SK-N-SH (cell line): ENCODE results near the gene RCAN1. TPM values are rescaled to one million over a fixed set of nuclear protein-coding genes. Genes with fewer than 3 reads are reported as not detected.

Experiments
- CTCF ChIA-PET: fragments of 300-600, 350-600 bp; formaldehyde crosslinking; extraction: SDS; loops from one replicate; lab custom pipeline; 2021; lab: Yijun Ruan, JAX
- POLR2A ChIA-PET: fragments of 350-600 bp; sonication (Branson Sonifier 250); formaldehyde crosslinking; extraction: SDS; loops from one replicate; lab custom pipeline; 2020; ENCODE audit warnings: antibody characterized with exemption, inconsistent platforms; lab: Yijun Ruan, JAX
- DNase-seq: peaks from one replicate; pipeline ENCODE4 v3.0.0; 2012
- H2AFZ ChIP-seq: fragments of 200-600 bp; sonication (generic); 2 replicates; pipeline ENCODE4 v1.8.1; 2016; ENCODE audit warnings: antibody characterized with exemption, mild to moderate bottlenecking, low read depth
- H3F3A ChIP-seq: fragments of 200-600 bp; sonication (generic); replicated peaks from 2 replicates; pipeline ENCODE3; 2016; ENCODE audit warnings: antibody characterized with exemption, mild to moderate bottlenecking; ENCODE audit not compliant: insufficient read depth
- H3K27ac ChIP-seq, 2 experiments: fragments of 200-500 bp in 1 of 2; fragments of 200-600 bp in 1 of 2; sonication (Bioruptor generic) in 1 of 2; sonication (generic), shearing (Covaris generic) in 1 of 2; 2 replicates each; pipeline versions ENCODE4 v1.5.1 to v1.6.1; 2014 to 2016; ENCODE audit warnings: low read depth in 2 of 2, inconsistent platforms in 1 of 2, low read length in 1 of 2, mild to moderate bottlenecking in 1 of 2, mixed read lengths in 1 of 2
- H3K27me3 ChIP-seq: fragments of 200-600 bp; sonication (generic), shearing (Covaris generic); 2 replicates; pipeline ENCODE4 v1.6.1; 2016; ENCODE audit warnings: mixed run types; ENCODE audit not compliant: insufficient read depth
- H3K36me3 ChIP-seq, 2 experiments: fragments of 200-500 bp in 1 of 2; fragments of 200-600 bp in 1 of 2; sonication (Bioruptor generic) in 1 of 2; sonication (generic) in 1 of 2; replicated peaks in 1 of 2; 2 replicates each; pipeline versions ENCODE3 to v1.5.1; 2014 to 2016; ENCODE audit warnings: low read length in 1 of 2, mild to moderate bottlenecking in 1 of 2; ENCODE audit not compliant: insufficient read depth in 2 of 2, control insufficient read depth in 1 of 2
- H3K4me1 ChIP-seq, 2 experiments: fragments of 200-500 bp in 1 of 2; fragments of 200-600 bp in 1 of 2; sonication (Bioruptor generic) in 1 of 2; sonication (generic), shearing (Covaris generic) in 1 of 2; 2 replicates each; pipeline versions ENCODE4 v1.5.1 to v1.6.1; 2014 to 2016; ENCODE audit warnings: low read depth in 1 of 2, low read length in 1 of 2, mixed run types in 1 of 2; ENCODE audit not compliant: insufficient read depth in 2 of 2, control insufficient read depth in 1 of 2
- H3K4me2 ChIP-seq: fragments of 200-600 bp; sonication (generic), shearing (Covaris generic); 2 replicates; pipeline ENCODE4 v1.6.1; 2017; ENCODE audit warnings: mixed run types
- H3K4me3 ChIP-seq, 2 experiments: fragments of 200-500 bp in 1 of 2; fragments of 200-600 bp in 1 of 2; sonication (Bioruptor generic) in 1 of 2; sonication (generic), shearing (Covaris generic) in 1 of 2; 2 replicates each; pipeline versions ENCODE4 v1.5.1 to v1.8.1; 2014 to 2016; ENCODE audit warnings: low read depth in 2 of 2, inconsistent platforms in 1 of 2, low read length in 1 of 2, mild to moderate bottlenecking in 1 of 2, mixed read lengths in 1 of 2, moderate library complexity in 1 of 2
- H3K79me2 ChIP-seq: fragments of 200-600 bp; sonication (generic); 2 replicates; pipeline ENCODE4 v1.8.1; 2017; ENCODE audit warnings: mild to moderate bottlenecking; ENCODE audit not compliant: insufficient read depth
- H3K9ac ChIP-seq: fragments of 200-600 bp; sonication (generic); 2 replicates; pipeline ENCODE4 v1.6.1; 2017; ENCODE audit warnings: mixed run types
- H3K9me2 ChIP-seq: fragments of 200-600 bp; sonication (generic); 2 replicates; pipeline ENCODE4 v1.6.1; 2017; ENCODE audit warnings: mixed run types
- H3K9me3 ChIP-seq: fragments of 200-600 bp; sonication (generic); 2 replicates; pipeline ENCODE4 v1.6.1; 2017; ENCODE audit warnings: mixed run types, mild to moderate bottlenecking, moderate library complexity
- H4K20me1 ChIP-seq: fragments of 200-600 bp; sonication (generic); 2 replicates; pipeline ENCODE4 v1.6.1; 2017; ENCODE audit warnings: mild to moderate bottlenecking, mixed run types; ENCODE audit not compliant: insufficient read depth
- CHD2 ChIP-seq: fragments of 150-350 bp; IDR thresholded peaks from 2 replicates; pipeline ENCODE4 v1.6.1; 2018; ENCODE audit warnings: low read length; ENCODE audit not compliant: partially characterized antibody
- EP300 ChIP-seq, 2 experiments: IDR thresholded peaks; 2 replicates each; pipeline versions ENCODE4 v1.4.0 to v1.6.1; 2012; ENCODE audit warnings: borderline replicate concordance in 1 of 2, low read depth in 1 of 2, low read length in 1 of 2
- EZH2phosphoT487 ChIP-seq: fragments of 200-600 bp; sonication (generic); IDR thresholded peaks from 2 replicates; pipeline ENCODE4 v1.6.1; 2017; ENCODE audit warnings: low read depth, mixed run types, mild to moderate bottlenecking, antibody characterized with exemption, moderate library complexity, borderline replicate concordance
- FOXJ3 ChIP-seq: sonication (generic); formaldehyde crosslinking; IDR thresholded peaks from 2 replicates; pipeline ENCODE4 v1.5.1; 2020; ENCODE audit warnings: mild to moderate bottlenecking, missing genetic modification reagents
- GABPA ChIP-seq: IDR thresholded peaks from 2 replicates; pipeline ENCODE4 v1.4.0; 2012; ENCODE audit warnings: low read depth, mild to moderate bottlenecking
- GATA2 ChIP-seq: sonication (generic); formaldehyde crosslinking; IDR thresholded peaks from 2 replicates; pipeline ENCODE4 v1.5.0; 2020; ENCODE audit warnings: mild to moderate bottlenecking, missing genetic modification reagents
- MAX ChIP-seq: IDR thresholded peaks from 2 replicates; pipeline ENCODE4 v1.4.0; 2012; ENCODE audit warnings: low read depth
- MEF2A ChIP-seq: IDR thresholded peaks from 2 replicates; pipeline ENCODE4 v1.4.0; 2012; ENCODE audit warnings: low read depth, borderline replicate concordance
- MXI1 ChIP-seq: IDR thresholded peaks from 2 replicates; pipeline ENCODE4 v1.6.1; 2012; ENCODE audit warnings: mild to moderate bottlenecking, low read depth, low read length, improper control_type of control experiment
- PBX3 ChIP-seq: IDR thresholded peaks from 2 replicates; pipeline ENCODE4; 2012
- POLR2AphosphoS5 ChIP-seq: IDR thresholded peaks from 2 replicates; pipeline ENCODE4 v1.6.1; 2012; ENCODE audit warnings: low read depth, low read length
- RAD21 ChIP-seq: IDR thresholded peaks from 2 replicates; pipeline ENCODE4 v1.6.1; 2012; ENCODE audit warnings: mild to moderate bottlenecking, low read length
- RCOR1 ChIP-seq: fragments of 150-350 bp; IDR thresholded peaks from 2 replicates; pipeline ENCODE4 v1.6.1; 2017; ENCODE audit warnings: antibody characterized with exemption, low read length
- RFX5 ChIP-seq: IDR thresholded peaks from 2 replicates; pipeline ENCODE4 v1.6.1; 2012; ENCODE audit warnings: mild to moderate bottlenecking, improper control_type of control experiment, low read length
- TCF12 ChIP-seq: IDR thresholded peaks from 2 replicates; pipeline ENCODE4 v1.4.0; 2012
- USF1 ChIP-seq: IDR thresholded peaks from 2 replicates; pipeline ENCODE4 v1.4.0; 2012; ENCODE audit warnings: low read depth, borderline replicate concordance
- USF2 ChIP-seq: fragments of 150-350 bp; IDR thresholded peaks from 2 replicates; pipeline ENCODE4 v1.6.1; 2017; ENCODE audit warnings: antibody characterized with exemption, low read length, low read depth, borderline replicate concordance
- ZBTB33 ChIP-seq: IDR thresholded peaks from 2 replicates; pipeline ENCODE4 v1.4.0; 2012; ENCODE audit warnings: low read depth, borderline replicate concordance
- WGBS: methylation state at CpG from one replicate; pipeline ENCODE4 v1.1.6; 2017; ENCODE audit warnings: low lambda C conversion rate; 5-methylcytosine and 5-hydroxymethylcytosine counted together
- polyA plus RNA-seq, 3 experiments: library from polyadenylated mRNA; depleted of rRNA; stranded (reverse); fragments of >200 nt; gene quantifications; 2 replicates each; pipeline ENCODE4 v1.2.3, GENCODE V29; 2012

The RCAN1 gene
- polyA plus RNA-seq, 1 of the 3 experiments (the other 2 are of a cell fraction): 16.7 TPM

- no peak for TF ChIP-seq USF1
- TF ChIP-seq TCF12: peak; percentile 85
- TF ChIP-seq EZH2phosphoT487: no peak
- no peak for TF ChIP-seq ZBTB33
- TF ChIP-seq CHD2: no peak
- TF ChIP-seq USF2: no peak
These were observed 61.6 kb downstream of the RCAN1 start (continued) for GRCh38 chr21:34553151-34553952.

GRCh38 chr21:34552360-34553098, 62.4 kb downstream of the RCAN1 start:
- no peaks in the 10 kb centered on the region for H3K36me3 ChIP-seq
- CTCF ChIA-PET: interaction anchor here (1.7 to 2.6 kb wide), 2 partner anchors 9 to 190 kb away, joined by 6 to 10 read pairs; no protein-coding TSS in a partner anchor
- peak overlapping the region; percentile 9 to 24; a peak in 2 of 4 replicates for H3K4me3 ChIP-seq
- peak overlapping the region; percentile 77 to 97; a peak in 3 of 4 replicates for H3K27ac ChIP-seq
- H3F3A ChIP-seq: peaks cover 23% of the 10 kb centered on the region
- no peak for DNase-seq
- no peaks in the 10 kb centered on the region for H3K27me3 ChIP-seq
- H3K79me2 ChIP-seq: 0 out of 2 replicates have a peak, but pooled peaks cover 4% of the 10 kb centered on the region
- peak overlapping the region; percentile 80 for H2AFZ ChIP-seq
- H3K4me1 ChIP-seq: peaks cover 0 to 19% of the 10 kb centered on the region in 2 experiments; a peak in 1 of 4 replicates
- no peaks in the 10 kb centered on the region for H3K9me2 ChIP-seq
- 77% methylated on average over 7 of the region's 7 CpGs for whole genome bisulfite sequencing
- TF ChIP-seq RCOR1 (no peak), RFX5 (no peak), FOXJ3 (CRISPR knock-in tag) (no peak), GATA2 (CRISPR knock-in tag) (no peak), EP300 (IDR thresholded peaks at IDR 0.05; ENCODE audit: borderline replicate concordance in 1 of 2, low read depth in 1 of 2, low read length in 1 of 2) (no peak), PBX3 (no peak), GABPA (no peak), POLR2AphosphoS5 (no peak), MAX (no peak), RAD21 (no peak), MXI1 (no peak), CHD2 (no peak), MEF2A (no peak), TCF12 (no peak)
- H4K20me1 ChIP-seq: no peaks in the 10 kb centered on the region
- peak overlapping the region; percentile 65 for H3K9ac ChIP-seq
- POLR2A ChIA-PET: no interaction called here
- H3K9me3 ChIP-seq: no peaks in the 10 kb centered on the region
- peak overlapping the region; percentile 65 for H3K4me2 ChIP-seq
